Epithelial cell of alveolus of lung (primary cell): ENCODE results near the gene PTPRH. TPM values are rescaled to one million over a fixed set of nuclear protein-coding genes. Genes with fewer than 3 reads are reported as not detected.

ENCODE experiments used
- total RNA-seq: library from RNA; depleted of rRNA; stranded (reverse); fragments of >200 nt; gene quantifications from 2 replicates; pipeline ENCODE4 v1.2.1, GENCODE V29; 2015

PTPRH gene, protein sequence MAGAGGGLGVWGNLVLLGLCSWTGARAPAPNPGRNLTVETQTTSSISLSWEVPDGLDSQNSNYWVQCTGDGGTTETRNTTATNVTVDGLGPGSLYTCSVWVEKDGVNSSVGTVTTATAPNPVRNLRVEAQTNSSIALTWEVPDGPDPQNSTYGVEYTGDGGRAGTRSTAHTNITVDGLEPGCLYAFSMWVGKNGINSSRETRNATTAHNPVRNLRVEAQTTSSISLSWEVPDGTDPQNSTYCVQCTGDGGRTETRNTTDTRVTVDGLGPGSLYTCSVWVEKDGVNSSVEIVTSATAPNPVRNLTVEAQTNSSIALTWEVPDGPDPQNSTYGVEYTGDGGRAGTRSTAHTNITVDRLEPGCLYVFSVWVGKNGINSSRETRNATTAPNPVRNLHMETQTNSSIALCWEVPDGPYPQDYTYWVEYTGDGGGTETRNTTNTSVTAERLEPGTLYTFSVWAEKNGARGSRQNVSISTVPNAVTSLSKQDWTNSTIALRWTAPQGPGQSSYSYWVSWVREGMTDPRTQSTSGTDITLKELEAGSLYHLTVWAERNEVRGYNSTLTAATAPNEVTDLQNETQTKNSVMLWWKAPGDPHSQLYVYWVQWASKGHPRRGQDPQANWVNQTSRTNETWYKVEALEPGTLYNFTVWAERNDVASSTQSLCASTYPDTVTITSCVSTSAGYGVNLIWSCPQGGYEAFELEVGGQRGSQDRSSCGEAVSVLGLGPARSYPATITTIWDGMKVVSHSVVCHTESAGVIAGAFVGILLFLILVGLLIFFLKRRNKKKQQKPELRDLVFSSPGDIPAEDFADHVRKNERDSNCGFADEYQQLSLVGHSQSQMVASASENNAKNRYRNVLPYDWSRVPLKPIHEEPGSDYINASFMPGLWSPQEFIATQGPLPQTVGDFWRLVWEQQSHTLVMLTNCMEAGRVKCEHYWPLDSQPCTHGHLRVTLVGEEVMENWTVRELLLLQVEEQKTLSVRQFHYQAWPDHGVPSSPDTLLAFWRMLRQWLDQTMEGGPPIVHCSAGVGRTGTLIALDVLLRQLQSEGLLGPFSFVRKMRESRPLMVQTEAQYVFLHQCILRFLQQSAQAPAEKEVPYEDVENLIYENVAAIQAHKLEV
- 3.9 and 6.6 TPM in 2 replicates for total RNA-seq

DNA sequence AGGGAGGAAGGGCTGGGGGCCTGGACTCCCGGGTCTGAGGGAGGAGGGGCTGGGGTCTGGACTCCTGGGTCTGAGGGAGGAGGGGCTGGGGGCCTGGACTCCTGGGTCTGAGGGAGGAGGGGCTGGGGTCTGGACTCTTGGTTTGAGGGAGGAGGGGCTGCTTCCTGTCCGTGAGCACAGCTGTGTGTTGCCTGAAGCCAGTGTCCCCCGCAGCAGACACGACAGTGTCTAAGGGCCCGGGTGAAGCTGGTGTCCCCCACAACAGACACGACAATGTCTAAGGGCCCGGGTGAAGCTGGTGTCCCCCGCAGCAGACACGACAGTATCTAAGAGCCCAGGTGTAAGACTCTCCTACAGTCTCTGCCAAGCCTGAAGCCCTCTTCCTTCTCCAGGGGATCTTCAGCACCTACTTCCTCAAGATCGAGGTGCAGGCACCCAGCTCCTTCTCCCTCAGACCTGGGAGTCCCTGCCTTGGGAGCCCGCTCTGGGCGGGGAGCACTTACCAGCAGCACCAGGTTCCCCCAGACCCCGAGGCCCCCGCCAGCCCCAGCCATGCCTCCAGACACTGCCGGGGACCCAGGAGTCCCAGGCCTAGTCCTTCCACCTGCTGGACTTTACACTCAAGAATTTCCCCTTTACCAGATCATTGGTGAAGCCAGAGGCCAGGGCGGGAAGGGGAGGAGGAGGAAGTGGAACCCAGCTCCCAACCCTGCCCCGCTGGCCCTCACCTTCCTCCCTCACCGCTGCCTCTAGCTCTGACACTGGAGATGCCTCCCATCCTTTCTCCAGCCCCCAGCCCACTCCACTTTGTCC is at the start of gene PTPRH:
TSS of gene PTPRH (minus strand) at position 622 of the 813 bp plus-strand sequence. CDS start at position 554, 68 bp downstream.

DNA sequence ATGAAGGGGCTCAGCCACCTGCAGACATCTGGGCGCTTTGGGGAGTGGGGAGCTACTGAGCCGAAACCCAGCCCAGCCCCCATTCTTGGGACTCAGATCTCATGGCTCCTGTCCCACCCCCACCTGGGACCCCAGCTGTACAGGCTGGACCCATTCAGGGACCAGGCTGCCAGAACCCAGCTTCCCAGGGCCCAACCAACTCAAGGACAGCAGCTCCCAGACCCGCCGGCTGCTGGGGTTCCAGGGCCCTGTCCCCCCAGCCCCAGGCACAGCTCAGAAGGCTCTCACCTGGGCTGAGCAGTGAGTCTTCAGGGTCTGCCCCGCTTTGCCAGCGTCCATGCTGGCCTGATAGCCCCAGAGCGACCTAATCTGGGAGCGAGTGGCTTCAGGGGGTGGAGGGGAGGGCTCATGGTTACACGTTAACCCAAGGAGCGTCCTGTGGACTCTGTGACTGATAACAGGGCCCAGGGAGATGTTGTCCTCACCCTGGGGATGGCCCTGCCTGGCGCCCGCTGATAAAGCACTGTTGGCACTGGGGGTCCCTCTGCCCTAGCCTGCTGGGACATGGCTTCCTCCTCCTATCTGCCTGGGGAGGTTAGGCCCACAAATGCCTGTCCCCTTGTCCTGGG is 19.2 kb upstream of the PTPRH start, which contains the start of gene TMEM86B:
TSS of gene TMEM86B (minus strand) at position 361 of the 629 bp plus-strand sequence. CDS start at position 339, 22 bp downstream.

DNA sequence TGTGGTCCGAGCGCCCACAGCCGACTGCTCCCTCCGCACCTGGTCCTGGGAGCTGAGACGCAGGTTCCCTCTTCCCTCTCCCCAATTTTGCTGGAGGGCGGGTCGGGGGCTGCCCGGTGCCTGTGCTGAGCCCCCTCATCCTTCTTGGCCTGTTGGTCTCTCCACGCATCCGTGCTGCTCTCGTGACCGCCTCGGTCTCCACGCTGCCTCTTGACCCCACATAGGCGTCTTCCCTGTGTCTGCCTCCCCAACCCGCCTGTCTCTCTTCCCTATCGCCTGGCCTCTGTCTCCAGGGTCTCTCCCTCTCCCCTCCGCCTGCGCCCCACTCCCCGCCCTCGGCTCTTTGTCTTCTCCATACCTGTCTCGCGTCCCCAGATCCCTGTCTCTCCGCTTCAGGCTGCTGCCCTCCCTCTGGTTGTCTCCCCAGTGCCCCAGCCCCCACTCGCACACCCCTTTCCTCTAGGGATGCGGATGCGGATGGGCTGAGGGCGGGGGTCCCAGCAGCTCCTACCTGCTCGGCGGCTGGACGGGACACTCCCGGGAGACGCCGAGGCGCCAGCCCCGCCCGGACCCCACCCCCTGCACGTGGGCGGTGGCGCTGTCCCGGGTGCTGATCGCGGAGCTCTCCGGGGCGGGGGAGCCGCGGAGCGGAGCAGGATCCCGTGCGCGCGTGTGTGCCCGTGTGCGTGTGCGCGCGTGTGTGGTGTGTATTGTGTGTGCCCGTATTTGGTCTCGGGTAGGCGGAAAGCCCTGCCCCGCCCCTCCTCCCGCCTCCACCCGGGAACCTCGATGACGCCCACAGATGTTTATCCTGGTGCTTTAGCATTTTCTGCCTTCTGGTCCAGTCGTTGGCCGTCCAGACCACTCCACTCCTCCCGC is 29.5 kb downstream of the PTPRH start, which contains the start of gene SYT5:
TSS of gene SYT5 (minus strand) at position 684 of the 879 bp plus-strand sequence. CDS start 1,248 bp downstream, outside the sequence.

GRCh38 chr19:55166530-55167268 is 42.6 kb downstream of the PTPRH start, which contains the start of gene DNAAF3:
Gene DNAAF3 (minus strand): TSS chr19:55166613. CDS start chr19:55166413, 200 bp downstream.

GRCh38 chr19:55157064-55157908 is 52.0 kb downstream of the PTPRH start, which contains the start of gene TNNI3:
Gene TNNI3 (minus strand): TSS chr19:55157732. CDS start chr19:55157589, 143 bp downstream.

GRCh38 chr19:55149078-55150003 is 60.0 kb downstream of the PTPRH start, which contains the start of gene TNNT1:
Gene TNNT1 (minus strand): TSS chr19:55149206. CDS start chr19:55147157, 2,049 bp downstream.

Other genes with a start within 250 kb of the PTPRH start
- 1.9 TPM in 1 of 2 replicates, not detected in the other for gene NLRP2, start 243.1 kb downstream of the PTPRH start, total RNA-seq
- gene GP6, start 171.2 kb downstream of the PTPRH start, total RNA-seq: not detected in 2 replicates
- gene RDH13, start 146.4 kb downstream of the PTPRH start, total RNA-seq: 9.2 and 16.6 TPM in 2 replicates
- 0.64 and 6.5 TPM in 2 replicates for gene EPS8L1, start 133.6 kb downstream of the PTPRH start, total RNA-seq
- 45.6 and 47.1 TPM in 2 replicates for gene PPP1R12C, start 91.9 kb downstream of the PTPRH start, total RNA-seq
- 6.7 and 20.3 TPM in 2 replicates for gene TNNT1, start 60.3 kb downstream of the PTPRH start, total RNA-seq
- gene TNNI3, start 51.8 kb downstream of the PTPRH start, total RNA-seq: not detected in 2 replicates
- gene DNAAF3, start 42.9 kb downstream of the PTPRH start, total RNA-seq: 1.0 TPM in 1 of 2 replicates, not detected in the other
- 0.08 and 0.26 TPM in 2 replicates for gene SYT5, start 29.2 kb downstream of the PTPRH start, total RNA-seq
- 0.56 and 1.8 TPM in 2 replicates for gene TMEM86B, start 19.3 kb upstream of the PTPRH start, total RNA-seq
- gene PPP6R1, start 49.5 kb upstream of the PTPRH start, total RNA-seq: 34.1 and 42.2 TPM in 2 replicates
- 50.1 and 59.6 TPM in 2 replicates for gene HSPBP1, start 70.6 kb upstream of the PTPRH start, total RNA-seq
- 6.3 and 16.0 TPM in 2 replicates for gene BRSK1, start 74.5 kb upstream of the PTPRH start, total RNA-seq
- gene TMEM150B, start 115.8 kb upstream of the PTPRH start, total RNA-seq: not detected in 2 replicates
- gene KMT5C, start 130.4 kb upstream of the PTPRH start, total RNA-seq: 5.8 and 29.9 TPM in 2 replicates
- gene COX6B2, start 145.2 kb upstream of the PTPRH start, total RNA-seq: 0.56 TPM in 1 of 2 replicates, not detected in the other
- not detected in 2 replicates for gene GARIN5B, start 153.8 kb upstream of the PTPRH start, total RNA-seq
- gene IL11, start 161.0 kb upstream of the PTPRH start, total RNA-seq: 12.8 and 57.4 TPM in 2 replicates
- gene TMEM190, start 167.3 kb upstream of the PTPRH start, total RNA-seq: 0.72 TPM in 1 of 2 replicates, not detected in the other
- 0.39 TPM in 1 of 2 replicates, not detected in the other for gene TMEM238, start 174.8 kb upstream of the PTPRH start, total RNA-seq
- 712 and 1,214 TPM in 2 replicates for gene RPL28, start 176.4 kb upstream of the PTPRH start, total RNA-seq
- gene UBE2S, start 198.3 kb upstream of the PTPRH start, total RNA-seq: 73.9 and 116 TPM in 2 replicates
- not detected in 2 replicates for gene SHISA7, start 233.8 kb upstream of the PTPRH start, total RNA-seq